Measurements from ENCODE around the gene LRRC14B.

- no peak for TF ChIP-seq CTCF (IDR thresholded peaks at IDR 0.05)
- no peak for TF ChIP-seq REST (IDR thresholded peaks at IDR 0.05; ENCODE audit: insufficient read depth in 1 of 2, low read depth in 2 of 2, low read length in 1 of 2)
- no peak for TF ChIP-seq POLR2AphosphoS5 (IDR thresholded peaks at IDR 0.05; ENCODE audit: low read depth, low read length)
- TF ChIP-seq SIN3A (IDR thresholded peaks at IDR 0.05; ENCODE audit: borderline replicate concordance, insufficient read depth, low read depth, low read length), result no peak
Measured at GRCh38 chr5:178110-178509, 13.2 kb upstream of the LRRC14B start.
